ENCODE measurements around the gene HDGFL1.

GRCh38 chr6:22598339-22598738 lies 29.0 kb downstream of the HDGFL1 start:
- TF ChIP-seq POLR2AphosphoS5 (IDR thresholded peaks at IDR 0.05; ENCODE audit: low read depth, low read length), result no peak
- no peak for TF ChIP-seq POLR2A (IDR thresholded peaks at IDR 0.05; ENCODE audit: low read depth, low read length)
- no peak for TF ChIP-seq TAF1 (IDR thresholded peaks at IDR 0.05; ENCODE audit: low read depth, low read length)
- TF ChIP-seq SPI1 (IDR thresholded peaks at IDR 0.05; ENCODE audit: low read depth, low read length), result no peak
- TF ChIP-seq PAX5 (IDR thresholded peaks at IDR 0.05; ENCODE audit: insufficient read depth, low read length, severe bottlenecking), result no peak
